NCI-H446 treated with DMSO at 0.1 percent for 48 hours (cell line): Measurements from ENCODE around the gene RFX6.
A peak's percentile ranks its signal among the peaks of the same experiment; 100 is the strongest.

Source experiments
- DNase-seq: peaks from one replicate; lab custom pipeline; 2025; lab: John Stamatoyannopoulos, UW

Gene RFX6

DNA sequence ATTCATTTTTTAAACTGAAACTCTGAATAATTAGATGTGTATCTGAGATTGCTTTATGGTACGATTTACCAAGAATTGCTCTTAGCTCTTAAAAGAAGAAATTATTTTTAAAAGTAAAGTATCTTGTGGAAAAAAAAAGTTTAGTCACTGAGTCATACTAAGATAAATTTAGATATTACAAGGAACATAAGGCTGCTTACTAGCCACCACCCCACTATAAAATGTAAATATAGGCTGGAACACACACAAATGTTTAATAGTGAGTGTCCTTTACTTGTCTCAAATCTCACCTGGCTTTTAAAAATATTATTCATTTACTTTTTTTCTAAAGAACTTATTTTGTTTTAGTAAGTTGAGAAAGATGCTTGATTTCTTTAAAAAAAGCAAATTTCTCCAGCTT is 17.6 kb downstream of the RFX6 start:
- no peak for DNase-seq

DNA sequence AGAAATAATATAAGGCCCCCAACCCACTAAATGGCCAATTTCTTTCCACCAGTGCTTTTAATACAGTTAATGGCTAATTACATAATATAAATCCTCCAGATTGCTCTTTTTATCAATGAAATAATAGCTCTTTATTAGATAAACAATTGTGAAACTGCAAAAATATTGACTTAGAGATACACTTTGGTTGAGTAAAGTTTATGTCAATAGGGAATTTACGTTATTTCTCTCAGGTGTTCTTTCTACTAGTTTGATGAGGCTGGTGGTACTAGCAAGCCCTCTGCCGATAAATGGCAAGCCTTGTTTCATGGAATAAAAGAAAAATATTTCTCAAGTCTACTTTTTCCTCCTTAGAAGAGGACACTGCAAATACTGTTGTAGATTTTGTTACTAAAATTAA is 18.9 kb downstream of the RFX6 start:
- DNase-seq = no peak

DNA sequence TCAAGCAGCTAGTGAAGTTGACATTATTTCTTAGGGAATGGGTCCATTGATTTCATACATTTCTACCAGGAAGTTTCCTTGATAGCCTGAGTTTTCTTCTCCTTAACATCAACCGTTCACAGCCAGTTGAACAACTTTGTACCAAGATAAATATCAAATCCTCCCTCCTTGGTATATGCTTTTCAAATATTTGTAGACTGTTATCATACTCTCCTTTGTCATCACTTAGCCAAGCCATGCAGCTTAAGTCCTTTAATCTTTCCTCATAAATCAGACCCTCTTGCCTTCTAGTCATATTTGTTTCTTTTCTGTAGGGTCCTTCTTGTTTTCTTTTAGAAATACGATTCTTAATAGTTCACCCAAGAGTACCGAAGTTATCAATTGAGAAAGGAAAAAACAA is 25.6 kb downstream of the RFX6 start:
- DNase-seq = no peak

DNA sequence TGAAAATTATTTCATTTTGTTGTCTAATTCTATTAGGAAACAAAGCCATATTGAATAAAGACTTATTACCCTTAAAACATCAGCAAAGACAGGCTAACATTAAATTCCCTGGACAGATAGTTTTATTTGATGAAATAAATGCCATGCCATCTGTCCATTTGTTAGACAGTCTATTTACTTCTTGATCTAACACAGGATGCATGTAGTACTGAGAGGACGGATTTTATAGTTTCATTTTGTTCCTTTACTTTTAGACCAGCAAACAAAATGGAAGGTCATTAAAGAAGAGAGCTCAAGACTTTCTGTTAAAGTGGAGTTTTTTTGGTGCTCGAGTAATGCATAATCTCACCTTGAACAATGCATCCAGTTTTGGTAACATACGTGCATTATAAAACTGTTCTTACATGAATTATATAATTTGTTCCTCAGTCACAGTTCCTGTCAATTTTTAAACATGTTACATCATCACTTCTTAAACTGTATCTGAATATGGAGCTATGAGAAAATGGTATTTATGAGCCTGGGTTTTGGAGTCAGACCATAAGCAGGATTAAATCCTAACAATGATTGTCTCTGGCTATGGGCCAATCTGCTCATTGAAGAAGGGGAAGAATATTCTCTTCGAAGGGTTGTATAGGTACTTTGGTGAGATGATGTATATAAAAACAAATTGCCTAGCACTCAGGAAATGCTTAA is 46.0 kb downstream of the RFX6 start:
- DNase-seq = no peak

DNA sequence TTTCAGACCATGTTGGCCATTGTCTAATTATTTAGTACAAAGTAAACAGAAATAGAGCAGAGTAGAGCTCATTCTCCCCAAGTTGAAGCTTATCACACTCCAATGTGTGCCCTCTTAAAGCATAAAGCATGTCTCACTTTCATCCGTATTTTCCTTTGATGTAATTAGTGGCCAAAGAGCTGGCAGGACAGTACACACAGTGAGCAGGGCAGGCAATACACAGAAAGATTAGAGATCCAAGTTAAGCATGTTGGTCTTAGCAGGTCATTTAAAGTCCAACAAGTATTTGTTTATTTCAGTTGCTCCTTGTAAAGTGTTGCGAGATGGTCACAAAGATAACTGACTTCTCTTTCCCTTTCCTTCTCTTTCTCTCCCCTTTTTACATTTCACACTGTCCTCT is 47.2 kb downstream of the RFX6 start:
- no peak for DNase-seq

DNA sequence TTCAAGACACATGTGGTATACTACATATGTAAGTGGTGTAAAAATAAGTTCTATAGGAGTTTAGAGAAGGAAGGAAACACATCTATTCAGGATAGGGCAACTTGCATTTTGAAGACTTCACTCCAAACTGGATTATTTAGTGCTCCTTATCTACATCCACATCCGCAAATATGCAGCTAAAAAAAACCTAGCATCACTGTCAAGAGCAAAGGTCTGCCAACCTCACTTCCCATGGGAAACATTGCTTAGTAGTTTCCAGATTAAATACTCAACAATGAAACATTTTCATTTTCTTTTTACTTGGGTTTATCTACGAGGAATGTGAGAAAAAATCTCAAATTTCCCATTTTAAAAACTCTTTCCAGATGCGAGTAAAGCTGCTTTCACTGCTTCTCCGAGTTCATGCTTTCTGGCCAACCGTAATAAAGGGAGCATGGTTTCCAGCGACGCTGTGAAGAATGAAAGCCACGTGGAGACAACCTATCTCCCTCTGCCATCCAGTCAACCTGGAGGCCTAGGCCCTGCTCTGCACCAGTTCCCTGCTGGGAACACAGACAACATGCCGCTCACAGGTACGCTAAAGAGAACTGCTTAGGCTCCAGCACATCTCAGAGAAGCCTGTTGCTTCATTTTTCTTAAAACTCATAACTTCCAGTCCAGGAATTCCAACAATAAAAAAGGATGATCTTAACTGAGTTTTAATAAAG is 48.2 kb downstream of the RFX6 start:
- DNase-seq = no peak

DNA sequence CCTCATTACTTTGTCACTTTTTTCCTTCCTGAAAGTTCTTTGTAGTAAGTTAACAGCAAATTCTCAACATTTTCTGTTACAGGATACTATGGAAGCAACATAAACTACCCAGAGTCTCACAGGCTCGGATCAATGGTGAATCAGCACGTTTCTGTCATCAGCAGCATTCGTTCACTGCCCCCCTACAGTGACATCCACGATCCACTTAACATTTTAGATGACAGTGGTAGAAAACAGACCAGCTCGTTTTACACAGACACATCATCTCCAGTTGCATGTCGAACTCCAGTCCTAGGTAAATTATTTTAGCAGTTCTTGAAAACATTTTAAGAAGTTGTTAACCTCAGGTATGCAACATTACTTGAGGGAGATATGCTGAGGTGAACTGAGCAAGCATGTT is 51.6 kb downstream of the RFX6 start:
- no peak for DNase-seq

DNA sequence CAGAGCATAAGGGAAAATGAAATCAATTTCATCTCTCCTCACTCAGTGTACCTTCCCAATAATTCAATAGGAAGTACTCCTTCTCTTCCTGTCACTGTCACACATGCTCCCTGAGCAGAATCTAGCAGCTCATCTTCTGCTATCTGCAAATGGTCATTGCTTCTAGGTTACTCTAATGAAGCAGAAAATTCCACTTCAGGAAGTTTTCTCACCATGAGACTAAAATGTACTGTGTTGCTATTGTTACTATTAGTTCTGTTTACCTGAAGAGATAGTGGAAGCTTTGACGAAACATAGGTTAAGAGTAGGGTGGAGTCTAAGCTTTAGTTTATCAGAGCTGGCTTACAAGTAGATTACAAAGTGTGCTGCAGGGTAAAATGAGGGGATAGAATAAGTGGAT is 52.8 kb downstream of the RFX6 start:
- DNase-seq = no peak

DNA sequence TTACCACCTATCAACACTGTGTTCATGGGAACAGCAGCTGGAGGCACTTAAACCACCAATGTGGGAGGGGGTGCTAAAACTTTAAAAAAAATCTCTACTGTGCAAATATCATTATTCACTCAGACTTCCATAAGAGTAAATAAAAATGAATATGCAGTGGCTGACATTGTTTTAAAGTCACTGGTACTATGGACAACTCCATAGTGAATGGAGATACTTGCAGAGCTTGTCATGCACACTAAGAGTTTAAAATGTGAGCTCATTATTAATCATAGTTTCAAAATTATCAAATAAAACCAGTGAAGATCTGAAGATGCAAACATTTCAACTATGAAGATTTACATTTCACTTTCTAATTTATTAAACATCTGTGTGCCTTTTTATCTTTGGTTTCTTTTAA is 54.4 kb downstream of the RFX6 start:
- DNase-seq = no peak

DNA sequence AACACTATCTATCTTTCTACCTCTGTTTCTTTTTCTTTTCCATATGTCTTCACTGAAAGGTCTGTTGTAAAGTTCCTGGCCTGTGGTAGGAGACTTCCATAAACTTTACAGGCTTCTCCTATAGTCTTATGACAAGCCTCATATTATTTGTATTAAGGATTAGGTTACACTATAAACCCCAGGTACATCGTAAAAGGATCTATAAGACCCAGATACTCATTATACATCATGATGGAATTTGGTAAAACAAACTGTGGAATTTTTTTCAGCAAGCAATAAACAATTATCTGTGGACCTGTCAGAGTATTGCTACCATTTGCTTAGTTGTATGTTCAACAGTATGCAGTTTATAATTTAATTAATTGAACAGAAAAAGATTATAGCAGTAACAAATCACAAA is 55.5 kb downstream of the RFX6 start:
- DNase-seq = no peak

DNA sequence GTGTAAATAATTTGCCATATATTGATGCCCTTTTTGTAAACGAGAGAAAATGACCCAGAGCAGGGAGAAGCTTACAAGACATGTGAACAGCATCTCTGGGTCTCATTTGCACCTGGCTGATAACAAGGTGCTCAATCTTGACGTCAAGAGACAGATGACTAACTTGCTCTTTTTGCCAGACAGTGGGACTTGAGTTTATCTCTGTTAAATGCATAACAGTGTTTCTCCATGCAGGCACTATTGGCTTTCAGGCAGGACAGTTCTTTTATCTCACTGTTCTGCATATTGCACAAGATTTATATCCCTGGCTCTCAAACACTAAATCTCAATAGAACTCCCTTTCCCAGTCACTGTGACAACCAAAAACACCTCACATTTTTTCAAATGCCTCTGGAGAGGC is 56.4 kb downstream of the RFX6 start:
- no peak for DNase-seq

DNA sequence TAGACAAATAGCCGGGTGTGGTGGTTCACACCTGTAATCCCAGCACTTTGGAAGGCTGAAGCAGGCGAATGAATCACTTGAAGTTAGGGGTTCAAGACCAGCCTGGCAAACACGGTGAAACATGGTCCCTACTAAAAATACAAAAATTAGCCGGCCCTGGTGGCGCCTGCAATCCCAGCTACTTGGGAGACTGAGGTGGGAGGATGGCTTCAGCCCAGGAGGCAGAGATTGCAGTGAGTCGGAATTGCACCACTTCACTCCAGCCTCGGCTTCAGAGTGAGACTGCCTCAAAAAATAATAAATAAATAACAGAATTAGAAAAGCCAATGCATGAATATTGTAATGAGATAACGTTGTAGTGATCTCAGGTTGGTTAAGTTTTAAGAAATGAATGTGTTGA is 61.3 kb downstream of the RFX6 start:
- no peak for DNase-seq

DNA sequence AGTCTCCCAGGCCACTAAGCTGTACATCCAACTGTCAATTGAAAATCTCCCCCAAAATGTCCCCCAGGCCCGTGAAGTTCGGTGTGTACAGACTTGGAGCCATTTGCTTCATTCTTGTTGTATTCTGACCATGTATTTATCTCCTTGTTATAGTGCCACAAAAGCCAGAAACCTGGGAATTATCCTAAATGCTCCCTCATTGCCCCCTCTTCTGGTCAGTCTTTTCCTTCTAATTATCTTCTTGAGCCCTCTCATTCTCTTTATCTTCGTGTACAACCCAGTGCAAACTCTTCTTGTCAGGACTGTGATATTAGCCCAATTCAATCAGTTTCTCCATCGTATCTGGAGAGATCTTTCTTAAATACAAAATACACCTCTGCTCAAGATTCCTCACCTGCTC is 64.7 kb downstream of the RFX6 start:
- no peak for DNase-seq

DNA sequence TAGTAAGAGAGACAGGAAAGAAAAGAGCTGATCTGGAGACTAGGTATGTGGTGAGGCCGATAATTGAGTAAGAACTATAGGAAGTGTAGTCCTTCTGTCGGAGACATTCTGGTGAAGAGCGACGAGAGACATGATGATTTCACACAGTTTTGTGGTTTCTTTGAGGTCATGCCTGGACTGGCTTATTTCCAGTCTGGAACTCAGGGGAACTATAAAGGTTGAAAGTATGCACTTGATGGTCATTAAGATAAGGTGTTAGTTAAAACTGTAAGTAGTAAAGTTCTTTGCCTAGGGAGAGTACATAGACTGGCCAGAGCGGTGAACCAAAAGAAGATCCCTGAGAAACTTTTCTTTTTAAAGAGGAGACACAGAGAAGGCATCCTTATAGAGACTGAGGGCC is 68.8 kb downstream of the RFX6 start:
- DNase-seq = no peak

DNA sequence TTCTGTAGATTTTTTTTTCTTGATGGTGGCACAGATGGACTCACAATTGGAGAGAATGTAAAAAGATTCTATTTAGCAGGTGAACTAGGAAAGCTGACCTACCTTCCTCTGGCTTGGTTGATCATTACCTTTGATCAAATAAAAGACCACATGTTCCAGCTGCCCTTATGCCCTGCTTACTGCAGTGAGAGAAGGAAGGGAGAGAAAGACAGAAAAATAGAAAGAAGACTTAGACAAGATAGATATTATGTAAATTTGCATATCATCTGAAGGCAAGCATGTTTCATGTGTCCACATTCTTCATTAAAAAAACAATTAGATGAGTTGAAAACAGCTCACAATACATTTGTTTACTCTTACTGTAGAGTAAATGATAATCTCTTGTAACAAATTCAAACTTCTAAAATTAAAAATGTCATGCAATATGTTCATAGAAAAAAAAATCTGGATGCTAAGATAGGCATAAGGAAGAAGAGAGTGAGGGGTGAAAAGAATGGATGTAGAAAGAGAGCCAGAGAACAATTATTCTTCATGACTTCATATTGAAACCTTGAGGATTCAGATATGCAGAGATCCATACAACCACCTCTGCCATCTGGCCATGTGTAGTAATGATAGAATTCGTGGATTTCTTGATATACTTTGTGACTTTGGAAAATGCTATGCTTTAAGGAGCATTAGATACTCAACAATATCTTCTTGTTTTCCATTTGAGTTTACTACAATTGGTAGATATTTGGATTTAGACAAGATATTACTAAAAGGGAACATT is 71.7 kb downstream of the RFX6 start:
- no peak for DNase-seq

DNA sequence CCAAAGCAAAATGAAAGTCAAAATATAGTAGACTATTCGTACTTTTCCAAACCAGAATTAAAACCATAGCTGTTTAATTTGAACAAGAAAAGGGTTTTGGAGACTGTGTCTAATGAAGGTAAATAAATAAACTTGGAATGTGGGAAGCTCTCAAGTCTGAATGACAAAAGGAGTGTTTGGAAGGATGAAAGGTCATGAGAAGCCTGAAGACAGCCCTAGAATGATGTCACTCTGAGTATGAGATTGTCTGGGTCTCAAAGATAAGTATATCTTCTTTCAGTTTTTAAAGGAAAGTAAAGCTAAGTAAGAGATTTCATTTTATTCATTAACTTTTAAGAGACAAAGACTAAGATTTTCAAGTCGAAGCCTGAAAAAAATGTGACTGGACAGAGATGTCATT is 72.9 kb downstream of the RFX6 start:
- DNase-seq = no peak

DNA sequence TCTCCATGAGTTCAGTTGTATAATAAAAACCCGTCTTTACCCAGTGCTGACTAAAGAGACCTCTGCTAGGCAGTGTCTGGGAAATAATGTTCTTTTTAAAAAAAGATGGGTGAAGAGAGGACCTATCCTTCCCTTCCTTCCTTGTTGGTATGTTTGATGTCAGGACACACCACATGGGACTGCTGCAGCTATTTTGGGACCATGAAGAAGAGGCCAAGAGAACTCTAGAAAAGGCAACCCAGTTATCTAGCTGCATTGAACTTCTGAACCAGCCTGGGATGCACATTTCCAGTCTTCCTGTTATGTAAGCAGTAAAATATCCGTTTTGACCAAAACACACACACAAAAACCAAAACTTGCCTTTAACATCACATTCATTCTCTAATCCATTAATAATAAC is 77.3 kb downstream of the RFX6 start:
- no peak for DNase-seq

DNA sequence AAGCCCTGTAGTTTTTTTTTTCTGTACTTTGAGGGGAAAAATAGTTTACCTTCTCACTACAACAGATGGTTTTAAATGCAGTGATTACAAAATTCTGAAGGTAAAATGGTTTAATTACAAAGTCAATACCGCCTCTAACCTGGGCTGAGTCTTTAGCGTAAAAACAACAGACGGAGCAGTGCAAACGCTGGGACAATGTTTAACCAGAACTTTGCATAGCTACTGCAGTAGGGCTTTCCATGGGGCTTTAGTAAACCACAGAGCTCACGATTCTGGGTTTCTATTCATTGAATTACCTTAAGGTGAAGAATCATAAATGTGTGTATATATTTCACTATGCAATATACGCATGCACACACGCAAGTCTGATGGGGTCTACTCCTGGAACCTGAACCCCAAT is 77.9 kb downstream of the RFX6 start:
- DNase-seq = no peak

DNA sequence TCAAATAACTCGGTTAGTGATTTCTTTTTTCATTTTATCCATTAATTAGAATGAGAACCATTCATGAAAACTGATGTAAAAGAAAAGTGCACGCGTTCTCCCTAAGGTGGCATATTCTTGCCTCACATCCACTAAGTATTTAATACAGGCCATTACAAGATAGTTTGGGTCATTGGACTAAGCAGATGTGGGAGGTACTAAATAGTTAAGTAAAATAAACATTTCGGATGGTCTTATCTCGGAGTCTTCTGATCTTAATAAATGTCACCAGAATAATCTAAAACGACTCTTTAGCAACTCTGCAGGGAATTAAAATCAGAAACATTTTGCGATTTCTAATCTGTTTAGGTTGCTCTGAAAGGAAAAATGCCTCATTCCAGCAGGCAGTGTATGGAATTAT is 78.7 kb downstream of the RFX6 start:
- DNase-seq = no peak

DNA sequence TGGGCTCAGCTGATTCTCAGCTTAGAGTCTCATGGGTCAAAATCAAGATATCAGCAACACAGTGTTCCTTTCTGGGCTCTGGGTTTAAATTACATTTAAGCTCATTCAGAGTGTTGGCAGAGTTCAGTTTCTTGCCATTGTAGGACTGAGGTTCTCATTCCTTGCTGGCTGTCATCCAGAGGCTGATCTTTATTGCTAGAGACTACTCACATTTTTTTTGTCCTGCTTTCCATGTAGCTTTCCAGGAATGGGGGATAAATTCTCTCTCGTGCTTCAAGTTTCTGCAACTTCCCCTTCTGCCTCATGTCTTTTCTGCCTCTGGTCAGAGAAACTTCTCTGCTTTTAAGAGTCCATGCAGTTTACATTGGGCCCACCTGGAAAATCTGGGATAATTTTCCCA is 86.9 kb downstream of the RFX6 start:
- DNase-seq = no peak

DNA sequence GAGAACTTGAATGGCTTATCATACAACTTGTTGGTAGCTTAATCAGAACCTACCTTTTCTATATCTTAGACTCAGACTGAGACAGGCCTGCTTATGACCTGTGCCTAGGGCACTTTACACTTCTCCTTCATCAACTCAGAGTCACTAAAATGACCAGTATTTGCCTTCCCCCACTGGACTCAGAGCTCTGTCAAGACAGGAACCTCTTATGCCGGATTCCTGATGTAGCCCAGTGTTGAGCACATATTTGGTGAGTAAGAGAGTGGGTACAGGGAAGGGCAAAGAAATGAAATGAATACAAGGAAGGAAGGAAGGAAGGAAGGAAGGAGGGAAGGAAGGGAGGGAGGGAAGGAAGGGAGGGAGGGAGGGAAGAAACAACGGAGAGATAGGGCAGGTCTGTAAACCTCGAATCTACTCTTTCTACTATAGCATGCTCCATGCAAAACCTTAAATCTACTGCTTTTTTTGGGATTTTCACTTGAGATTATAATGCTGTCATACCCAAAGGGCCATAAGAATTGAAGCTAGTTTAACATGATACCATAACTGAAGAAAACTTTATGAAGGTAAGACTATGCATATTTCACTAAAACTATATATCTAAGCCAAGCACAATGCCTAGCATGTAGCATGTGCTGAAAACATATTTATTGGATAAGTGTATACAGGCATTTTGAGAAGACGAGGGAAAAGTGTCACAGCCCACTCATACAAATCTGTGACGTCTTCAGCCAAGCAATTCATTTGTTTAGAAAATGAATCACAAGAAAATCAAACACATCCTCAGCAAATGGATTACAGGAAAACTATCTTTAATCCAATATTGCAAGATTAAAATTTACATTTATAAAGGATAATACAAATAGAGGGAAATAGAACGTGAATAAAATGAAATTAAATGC is 89.9 kb downstream of the RFX6 start:
- no peak for DNase-seq

DNA sequence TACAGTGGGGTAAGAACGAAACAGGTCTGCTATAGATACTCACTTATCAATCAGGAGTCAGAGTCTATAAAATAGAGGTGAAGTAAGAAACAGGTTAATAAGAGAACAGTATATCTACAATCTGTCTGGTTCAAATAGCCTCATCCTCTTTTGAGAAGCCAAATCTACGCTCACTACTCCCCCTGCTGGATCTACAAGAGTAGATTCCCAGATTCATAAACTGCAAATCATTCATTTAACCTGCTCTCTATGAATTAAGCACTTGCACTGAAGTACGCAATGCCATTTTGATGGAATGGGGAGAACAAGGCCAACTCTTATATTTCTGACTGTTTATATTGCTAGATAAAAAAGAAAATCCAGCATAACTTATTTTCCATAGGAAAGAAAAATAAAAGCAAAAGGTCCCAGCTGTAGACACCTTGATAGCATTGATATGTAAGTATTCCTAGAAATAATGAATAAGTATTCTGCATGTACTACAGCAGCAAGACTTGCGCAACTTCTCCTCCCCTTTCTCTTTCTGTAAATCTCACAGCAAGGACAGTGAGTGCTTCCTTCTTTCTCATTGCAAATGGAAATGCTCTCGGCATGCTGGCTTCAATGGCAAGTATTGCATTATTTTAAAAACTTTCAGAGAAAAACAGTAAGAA is 92.3 kb downstream of the RFX6 start:
- peak; percentile 7 for DNase-seq
